GM12878 (cell line): Measurements from ENCODE around the gene RELL2. TPM values are rescaled to one million over a fixed set of nuclear protein-coding genes. Genes with fewer than 3 reads are reported as not detected.
A peak's percentile ranks its signal among the peaks of the same experiment; 100 is the strongest.

Experiments
- CBX3 ChIP-seq: fragments of 200-600 bp; sonication (generic); IDR thresholded peaks from 2 replicates; pipeline ENCODE4 v1.6.1; 2016; ENCODE audit warnings: low read depth, borderline replicate concordance
- CEBPB ChIP-seq, 2 experiments: fragments of 150-350 bp in 1 of 2; IDR thresholded peaks; 2 replicates each; pipeline ENCODE4 v1.6.1; 2012 to 2014; ENCODE audit warnings: low read depth in 2 of 2, low read length in 2 of 2, borderline replicate concordance in 1 of 2, inconsistent platforms in 1 of 2
- CHD1 ChIP-seq: IDR thresholded peaks from 2 replicates; pipeline ENCODE4 v1.6.1; 2012; ENCODE audit warnings: low read depth, low read length, improper control_type of control experiment
- GATAD2B ChIP-seq: fragments of 450-650 bp; conservative IDR thresholded peaks from 2 replicates; pipeline ENCODE4 v1.6.1; 2017; ENCODE audit warnings: low read depth, mild to moderate bottlenecking, moderate library complexity
- POLR2AphosphoS2 ChIP-seq: IDR thresholded peaks from 2 replicates; pipeline ENCODE4 v1.6.1; 2011; ENCODE audit warnings: low read depth, mild to moderate bottlenecking, low read length, improper control_type of control experiment, moderate library complexity
- RAD51 ChIP-seq: fragments of 450-650 bp; IDR thresholded peaks from 2 replicates; pipeline ENCODE4 v1.6.1; 2016; ENCODE audit warnings: moderate library complexity, mild to moderate bottlenecking, inconsistent platforms
- RB1 ChIP-seq: fragments of 450-650 bp; formaldehyde crosslinking; IDR thresholded peaks from 2 replicates; pipeline ENCODE4 v1.6.1; 2017; ENCODE audit warnings: mild to moderate bottlenecking, borderline replicate concordance
- RBBP5 ChIP-seq: fragments of 200-600 bp; sonication (generic); conservative IDR thresholded peaks from 2 replicates; pipeline ENCODE4 v1.6.1; 2016
- SMARCA5 ChIP-seq: fragments of 450-650 bp; IDR thresholded peaks from 2 replicates; pipeline ENCODE4 v1.6.1; 2017; ENCODE audit warnings: mild to moderate bottlenecking
- polyA plus RNA-seq, 11 experiments: library from polyadenylated mRNA; depleted of rRNA in 4 of 11; unstranded in 6 of 11; stranded (reverse) in 5 of 11; fragments of >200 nt; fragmentation: Nextera tagmentation in 4 of 11; fragmentation: Illumina TruSeq in 1 of 11; extraction: Ambion mirVana in 4 of 11; extraction: Trizol in 1 of 11; gene quantifications; 1 replicate in 1 of 11; 2 replicates in 10 of 11; pipeline versions ENCODE4 v1.2.1 to v1.2.3, GENCODE V29; 2011 to 2016; ENCODE audit warnings: inconsistent platforms in 2 of 11, missing spikeins in 2 of 11, low read depth in 1 of 11
- total RNA-seq, 4 experiments: library from RNA; depleted of rRNA in 3 of 4; stranded (reverse); fragments of >200 nt in 3 of 4; fragmentation: Illumina TruSeq in 1 of 4; extraction: Trizol in 1 of 4; gene quantifications; 2 replicates each; pipeline versions ENCODE4 v1.2.1 to v1.2.3, GENCODE V29; 2013 to 2021
- TF ChIP-seq, protein P1 (sequence below): fragments of 150-350 bp; IDR thresholded peaks from 2 replicates; pipeline ENCODE4 v1.6.1; 2014; ENCODE audit warnings: mild to moderate bottlenecking, low read depth, low read length
- TF ChIP-seq, protein P2 (sequence below): fragments of 450-650 bp; IDR thresholded peaks from 2 replicates; pipeline ENCODE4 v1.6.1; 2017; ENCODE audit warnings: antibody characterized with exemption, mild to moderate bottlenecking, moderate library complexity
- TF ChIP-seq, protein P3 (sequence below): fragments of 150-350 bp; IDR thresholded peaks from 2 replicates; pipeline ENCODE4 v1.6.1; 2016; ENCODE audit warnings: low read depth, low read length
- TF ChIP-seq, protein P4 (sequence below): IDR thresholded peaks from 2 replicates; pipeline ENCODE4 v1.6.1; 2012; ENCODE audit warnings: low read depth, low read length, improper control_type of control experiment
- TF ChIP-seq, protein P5 (sequence below): fragments of 450-650 bp; IDR thresholded peaks from 2 replicates; pipeline ENCODE4 v1.6.1; 2017; ENCODE audit warnings: mild to moderate bottlenecking
- TF ChIP-seq, protein P6 (sequence below): IDR thresholded peaks from 2 replicates; pipeline ENCODE4 v1.6.1; 2011; ENCODE audit warnings: low read depth, mild to moderate bottlenecking, low read length, moderate library complexity, borderline replicate concordance; ENCODE audit errors: extremely low read depth
- TF ChIP-seq, protein P7 (sequence below): IDR thresholded peaks from 2 replicates; pipeline ENCODE4 v1.6.1; 2011; ENCODE audit warnings: mild to moderate bottlenecking, low read depth, low read length, moderate library complexity; ENCODE audit not compliant: insufficient replicate concordance

The RELL2 gene
- total and polyA plus RNA-seq, 10 of the 15 experiments (the other 5 are each of a cell fraction or from before 2014, with no cell fraction given): 0.23 to 21.4 (median 7.1) TPM

DNA sequence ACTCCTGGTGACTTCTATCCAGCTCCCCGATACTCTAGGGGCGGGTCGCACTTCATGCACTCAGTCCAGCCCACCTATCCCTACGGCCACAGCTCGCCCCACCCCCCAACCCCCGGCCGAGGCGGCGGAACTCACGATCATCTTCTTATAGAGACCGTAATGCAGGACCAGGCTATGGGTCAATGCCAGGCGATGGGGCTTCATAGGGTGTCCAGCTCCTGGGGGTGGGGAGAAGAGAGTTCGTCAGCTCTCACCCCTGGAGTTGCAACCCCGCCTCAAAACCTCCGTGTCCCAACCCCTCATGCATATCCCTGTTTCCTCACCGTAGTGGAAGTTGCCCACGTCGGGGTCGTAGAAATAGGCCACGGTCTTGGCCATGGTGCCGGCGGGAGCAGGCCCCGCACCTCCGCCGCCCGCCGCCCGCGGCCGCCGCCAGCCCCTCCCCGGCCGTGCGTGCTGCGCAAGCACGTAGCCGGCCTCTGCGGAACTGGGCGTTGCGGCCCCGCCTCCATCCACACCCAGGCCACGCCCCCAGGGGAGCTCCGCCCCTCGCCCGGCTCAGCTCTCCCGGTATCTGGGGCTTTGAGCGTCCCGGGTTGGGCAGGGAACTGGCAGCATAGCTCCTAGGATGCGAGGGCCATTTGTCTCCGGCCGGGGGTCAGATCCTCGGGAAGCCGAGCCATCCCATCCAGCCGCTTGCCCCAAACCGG is at the start of gene RELL2, which contains the start of gene HDAC3 (continued):
- TF ChIP-seq, protein P1, sequence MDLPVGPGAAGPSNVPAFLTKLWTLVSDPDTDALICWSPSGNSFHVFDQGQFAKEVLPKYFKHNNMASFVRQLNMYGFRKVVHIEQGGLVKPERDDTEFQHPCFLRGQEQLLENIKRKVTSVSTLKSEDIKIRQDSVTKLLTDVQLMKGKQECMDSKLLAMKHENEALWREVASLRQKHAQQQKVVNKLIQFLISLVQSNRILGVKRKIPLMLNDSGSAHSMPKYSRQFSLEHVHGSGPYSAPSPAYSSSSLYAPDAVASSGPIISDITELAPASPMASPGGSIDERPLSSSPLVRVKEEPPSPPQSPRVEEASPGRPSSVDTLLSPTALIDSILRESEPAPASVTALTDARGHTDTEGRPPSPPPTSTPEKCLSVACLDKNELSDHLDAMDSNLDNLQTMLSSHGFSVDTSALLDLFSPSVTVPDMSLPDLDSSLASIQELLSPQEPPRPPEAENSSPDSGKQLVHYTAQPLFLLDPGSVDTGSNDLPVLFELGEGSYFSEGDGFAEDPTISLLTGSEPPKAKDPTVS: no peak
- TF ChIP-seq SMARCA5 (peak; percentile 73; the same call in 1 of the 2 replicates), CEBPB (IDR thresholded peaks at IDR 0.05; ENCODE audit: borderline replicate concordance in 1 of 2, low read depth in 2 of 2, low read length in 2 of 2) (no peak), CBX3 (no peak), GATAD2B (peak; percentile 77), RB1 (0 out of 2 replicates have a peak, but pooled peaks have one; percentile 51), RAD51 (no peak), CHD1 (0 out of 2 replicates have a peak, but pooled peaks have one; percentile 16), POLR2AphosphoS2 (peak; percentile 65; the same call in 1 of the 2 replicates), RBBP5 (no peak)
- TF ChIP-seq, protein P2, sequence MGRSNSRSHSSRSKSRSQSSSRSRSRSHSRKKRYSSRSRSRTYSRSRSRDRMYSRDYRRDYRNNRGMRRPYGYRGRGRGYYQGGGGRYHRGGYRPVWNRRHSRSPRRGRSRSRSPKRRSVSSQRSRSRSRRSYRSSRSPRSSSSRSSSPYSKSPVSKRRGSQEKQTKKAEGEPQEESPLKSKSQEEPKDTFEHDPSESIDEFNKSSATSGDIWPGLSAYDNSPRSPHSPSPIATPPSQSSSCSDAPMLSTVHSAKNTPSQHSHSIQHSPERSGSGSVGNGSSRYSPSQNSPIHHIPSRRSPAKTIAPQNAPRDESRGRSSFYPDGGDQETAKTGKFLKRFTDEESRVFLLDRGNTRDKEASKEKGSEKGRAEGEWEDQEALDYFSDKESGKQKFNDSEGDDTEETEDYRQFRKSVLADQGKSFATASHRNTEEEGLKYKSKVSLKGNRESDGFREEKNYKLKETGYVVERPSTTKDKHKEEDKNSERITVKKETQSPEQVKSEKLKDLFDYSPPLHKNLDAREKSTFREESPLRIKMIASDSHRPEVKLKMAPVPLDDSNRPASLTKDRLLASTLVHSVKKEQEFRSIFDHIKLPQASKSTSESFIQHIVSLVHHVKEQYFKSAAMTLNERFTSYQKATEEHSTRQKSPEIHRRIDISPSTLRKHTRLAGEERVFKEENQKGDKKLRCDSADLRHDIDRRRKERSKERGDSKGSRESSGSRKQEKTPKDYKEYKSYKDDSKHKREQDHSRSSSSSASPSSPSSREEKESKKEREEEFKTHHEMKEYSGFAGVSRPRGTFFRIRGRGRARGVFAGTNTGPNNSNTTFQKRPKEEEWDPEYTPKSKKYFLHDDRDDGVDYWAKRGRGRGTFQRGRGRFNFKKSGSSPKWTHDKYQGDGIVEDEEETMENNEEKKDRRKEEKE: no peak
- TF ChIP-seq, protein P3, sequence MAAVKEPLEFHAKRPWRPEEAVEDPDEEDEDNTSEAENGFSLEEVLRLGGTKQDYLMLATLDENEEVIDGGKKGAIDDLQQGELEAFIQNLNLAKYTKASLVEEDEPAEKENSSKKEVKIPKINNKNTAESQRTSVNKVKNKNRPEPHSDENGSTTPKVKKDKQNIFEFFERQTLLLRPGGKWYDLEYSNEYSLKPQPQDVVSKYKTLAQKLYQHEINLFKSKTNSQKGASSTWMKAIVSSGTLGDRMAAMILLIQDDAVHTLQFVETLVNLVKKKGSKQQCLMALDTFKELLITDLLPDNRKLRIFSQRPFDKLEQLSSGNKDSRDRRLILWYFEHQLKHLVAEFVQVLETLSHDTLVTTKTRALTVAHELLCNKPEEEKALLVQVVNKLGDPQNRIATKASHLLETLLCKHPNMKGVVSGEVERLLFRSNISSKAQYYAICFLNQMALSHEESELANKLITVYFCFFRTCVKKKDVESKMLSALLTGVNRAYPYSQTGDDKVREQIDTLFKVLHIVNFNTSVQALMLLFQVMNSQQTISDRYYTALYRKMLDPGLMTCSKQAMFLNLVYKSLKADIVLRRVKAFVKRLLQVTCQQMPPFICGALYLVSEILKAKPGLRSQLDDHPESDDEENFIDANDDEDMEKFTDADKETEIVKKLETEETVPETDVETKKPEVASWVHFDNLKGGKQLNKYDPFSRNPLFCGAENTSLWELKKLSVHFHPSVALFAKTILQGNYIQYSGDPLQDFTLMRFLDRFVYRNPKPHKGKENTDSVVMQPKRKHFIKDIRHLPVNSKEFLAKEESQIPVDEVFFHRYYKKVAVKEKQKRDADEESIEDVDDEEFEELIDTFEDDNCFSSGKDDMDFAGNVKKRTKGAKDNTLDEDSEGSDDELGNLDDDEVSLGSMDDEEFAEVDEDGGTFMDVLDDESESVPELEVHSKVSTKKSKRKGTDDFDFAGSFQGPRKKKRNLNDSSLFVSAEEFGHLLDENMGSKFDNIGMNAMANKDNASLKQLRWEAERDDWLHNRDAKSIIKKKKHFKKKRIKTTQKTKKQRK: no peak
- TF ChIP-seq, protein P4, sequence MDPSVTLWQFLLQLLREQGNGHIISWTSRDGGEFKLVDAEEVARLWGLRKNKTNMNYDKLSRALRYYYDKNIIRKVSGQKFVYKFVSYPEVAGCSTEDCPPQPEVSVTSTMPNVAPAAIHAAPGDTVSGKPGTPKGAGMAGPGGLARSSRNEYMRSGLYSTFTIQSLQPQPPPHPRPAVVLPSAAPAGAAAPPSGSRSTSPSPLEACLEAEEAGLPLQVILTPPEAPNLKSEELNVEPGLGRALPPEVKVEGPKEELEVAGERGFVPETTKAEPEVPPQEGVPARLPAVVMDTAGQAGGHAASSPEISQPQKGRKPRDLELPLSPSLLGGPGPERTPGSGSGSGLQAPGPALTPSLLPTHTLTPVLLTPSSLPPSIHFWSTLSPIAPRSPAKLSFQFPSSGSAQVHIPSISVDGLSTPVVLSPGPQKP: no peak
- TF ChIP-seq, protein P5, sequence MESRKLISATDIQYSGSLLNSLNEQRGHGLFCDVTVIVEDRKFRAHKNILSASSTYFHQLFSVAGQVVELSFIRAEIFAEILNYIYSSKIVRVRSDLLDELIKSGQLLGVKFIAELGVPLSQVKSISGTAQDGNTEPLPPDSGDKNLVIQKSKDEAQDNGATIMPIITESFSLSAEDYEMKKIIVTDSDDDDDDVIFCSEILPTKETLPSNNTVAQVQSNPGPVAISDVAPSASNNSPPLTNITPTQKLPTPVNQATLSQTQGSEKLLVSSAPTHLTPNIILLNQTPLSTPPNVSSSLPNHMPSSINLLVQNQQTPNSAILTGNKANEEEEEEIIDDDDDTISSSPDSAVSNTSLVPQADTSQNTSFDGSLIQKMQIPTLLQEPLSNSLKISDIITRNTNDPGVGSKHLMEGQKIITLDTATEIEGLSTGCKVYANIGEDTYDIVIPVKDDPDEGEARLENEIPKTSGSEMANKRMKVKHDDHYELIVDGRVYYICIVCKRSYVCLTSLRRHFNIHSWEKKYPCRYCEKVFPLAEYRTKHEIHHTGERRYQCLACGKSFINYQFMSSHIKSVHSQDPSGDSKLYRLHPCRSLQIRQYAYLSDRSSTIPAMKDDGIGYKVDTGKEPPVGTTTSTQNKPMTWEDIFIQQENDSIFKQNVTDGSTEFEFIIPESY: no peak
- TF ChIP-seq, protein P6, sequence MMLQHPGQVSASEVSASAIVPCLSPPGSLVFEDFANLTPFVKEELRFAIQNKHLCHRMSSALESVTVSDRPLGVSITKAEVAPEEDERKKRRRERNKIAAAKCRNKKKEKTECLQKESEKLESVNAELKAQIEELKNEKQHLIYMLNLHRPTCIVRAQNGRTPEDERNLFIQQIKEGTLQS: no peak
- TF ChIP-seq, protein P7, sequence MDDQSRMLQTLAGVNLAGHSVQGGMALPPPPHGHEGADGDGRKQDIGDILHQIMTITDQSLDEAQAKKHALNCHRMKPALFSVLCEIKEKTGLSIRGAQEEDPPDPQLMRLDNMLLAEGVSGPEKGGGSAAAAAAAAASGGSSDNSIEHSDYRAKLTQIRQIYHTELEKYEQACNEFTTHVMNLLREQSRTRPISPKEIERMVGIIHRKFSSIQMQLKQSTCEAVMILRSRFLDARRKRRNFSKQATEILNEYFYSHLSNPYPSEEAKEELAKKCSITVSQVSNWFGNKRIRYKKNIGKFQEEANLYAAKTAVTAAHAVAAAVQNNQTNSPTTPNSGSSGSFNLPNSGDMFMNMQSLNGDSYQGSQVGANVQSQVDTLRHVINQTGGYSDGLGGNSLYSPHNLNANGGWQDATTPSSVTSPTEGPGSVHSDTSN: no peak
